ENCODE data around the gene PSD4. TPM values are rescaled to one million over a fixed set of nuclear protein-coding genes. Genes with fewer than 3 reads are reported as not detected.

The PSD4 gene
- total and polyA plus RNA-seq, 5 experiments from 2014 or later: 22.8 to 124 (median 44.1) TPM

Other genes starting within 250 kb of the PSD4 start
- gene IL36G, start 196.0 kb upstream of the PSD4 start, total RNA-seq: not detected
- not detected for gene IL36G, start 196.0 kb upstream of the PSD4 start, polyA plus RNA-seq
- gene IL36A, start 168.5 kb upstream of the PSD4 start, total RNA-seq: 1 to 10 TPM; 1.2 to 2.1 TPM
- under 1 TPM in 2 of 3 donors, not detected in 1; 0.25 to 0.47 TPM for gene IL36A, start 168.5 kb upstream of the PSD4 start, polyA plus RNA-seq
- not detected for gene IL36B, start 121.1 kb upstream of the PSD4 start, total RNA-seq
- gene IL36B, start 121.1 kb upstream of the PSD4 start, polyA plus RNA-seq: not detected
- gene IL36RN, start 114.8 kb upstream of the PSD4 start, total RNA-seq: not detected
- not detected for gene IL36RN, start 114.8 kb upstream of the PSD4 start, polyA plus RNA-seq
- not detected for gene IL1F10, start 106.0 kb upstream of the PSD4 start, total RNA-seq
- gene IL1F10, start 106.0 kb upstream of the PSD4 start, polyA plus RNA-seq: not detected
- 1 to 10 TPM in 1 of 2 experiments, not detected in 1; 1.2 TPM for gene IL1RN, start 46.4 kb upstream of the PSD4 start, total RNA-seq
- not detected for gene IL1RN, start 46.4 kb upstream of the PSD4 start, polyA plus RNA-seq
- 1 to 10 TPM in 1 of 2 experiments, under 1 TPM in 1; 0.82 to 1.6 TPM for gene PAX8, start 105.0 kb downstream of the PSD4 start, total RNA-seq
- gene PAX8, start 105.0 kb downstream of the PSD4 start, polyA plus RNA-seq: under 1 TPM; 0.52 to 0.73 (median 0.68) TPM

All from naive thymus-derived CD8-positive, alpha-beta T cell (primary cell).